ENCODE data around the gene S1PR1.

DNA sequence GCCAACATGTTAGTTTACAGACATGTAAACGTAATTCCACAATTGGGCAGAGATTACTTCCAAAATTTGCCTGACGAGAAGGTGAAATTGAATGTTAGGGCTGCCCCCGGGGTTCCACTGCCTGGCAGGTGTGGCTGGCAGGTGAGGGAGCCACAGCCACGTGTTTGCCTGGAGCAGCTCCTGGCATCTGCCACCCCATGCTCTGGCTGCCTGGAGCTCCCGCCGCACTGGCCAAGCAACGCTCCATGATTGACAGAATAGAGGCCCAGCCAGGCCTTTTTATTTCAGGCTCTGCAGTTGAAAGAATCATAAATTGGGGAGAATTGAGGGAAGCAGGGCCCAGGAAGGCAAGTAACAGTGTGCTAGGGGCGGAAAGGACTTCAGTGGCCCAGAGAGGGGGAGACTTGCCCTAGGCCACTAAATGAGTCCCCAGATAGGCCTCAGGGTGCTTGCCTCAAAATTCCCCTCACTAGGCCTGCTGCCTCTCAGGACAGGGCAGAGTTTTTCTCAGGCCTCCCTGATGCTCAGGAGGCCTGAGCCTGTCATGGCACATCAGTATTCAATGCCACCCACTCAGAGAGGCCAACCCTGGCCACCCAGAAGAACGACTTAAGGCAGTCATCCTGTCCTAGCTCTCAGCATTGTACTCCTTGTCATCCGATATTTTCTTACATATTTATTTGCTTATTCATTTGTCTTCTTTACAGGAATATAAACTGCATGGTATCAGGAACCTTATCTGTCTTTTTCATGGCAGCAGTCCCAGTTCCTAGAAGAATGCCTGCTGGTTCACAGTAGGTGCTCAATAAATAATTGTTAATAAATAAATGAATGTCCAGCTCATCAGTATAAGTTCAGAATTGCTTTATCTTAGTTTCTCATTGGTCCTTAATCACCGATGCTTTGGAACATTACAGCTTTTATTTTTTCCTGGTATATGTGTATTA is 16.6 kb upstream of the S1PR1 start:
- TF ChIP-seq CTCF (IDR thresholded peaks at IDR 0.05), result no peak
- no peak for TF ChIP-seq EZH2 (IDR thresholded peaks at IDR 0.05)
- TF ChIP-seq EZH2phosphoT487 (IDR thresholded peaks at IDR 0.05), result no peak
